Kidney epithelial cell (primary cell): ENCODE data around the gene ALKAL2. TPM values are rescaled to one million over a fixed set of nuclear protein-coding genes. Genes with fewer than 3 reads are reported as not detected.

Source experiments
- DNase-seq: peaks from one replicate; pipeline ENCODE4 v3.0.0-alpha.2; 2010; ENCODE audit warnings: low read depth
- H3K27me3 ChIP-seq: 2 replicates; pipeline ENCODE4 v1.6.0; 2011; ENCODE audit warnings: low read length; ENCODE audit not compliant: control insufficient read depth, insufficient read depth
- H3K36me3 ChIP-seq: 2 replicates; pipeline ENCODE4 v1.5.1; 2011; ENCODE audit warnings: low read length; ENCODE audit not compliant: control insufficient read depth, insufficient read depth
- H3K4me3 ChIP-seq: 2 replicates; pipeline ENCODE4 v1.5.1; 2011; ENCODE audit warnings: low read depth, mild to moderate bottlenecking, control low read depth, low read length
- CTCF ChIP-seq: IDR thresholded peaks from 2 replicates; pipeline ENCODE4 v1.5.1; 2011; ENCODE audit warnings: mild to moderate bottlenecking, moderate library complexity, low read length, control low read depth, inconsistent platforms; ENCODE audit not compliant: insufficient read depth, poor library complexity, severe bottlenecking
- total RNA-seq: library from RNA; depleted of rRNA; stranded (reverse); fragments of >200 nt; gene quantifications from 2 replicates; pipeline ENCODE4 v1.2.3, GENCODE V29; 2015

ALKAL2 gene
- total RNA-seq, 1 donor from 2014 or later: 2.5 TPM

- no peak for TF ChIP-seq CTCF
- Histone ChIP-seq H3K4me3 (peak within 1 kb of the TSS; percentile 83), H3K27me3 (no peaks in the 10 kb centered on the region), H3K36me3 (no peaks in the 10 kb centered on the region)
- peak; percentile 75 for DNase-seq
These were observed 23.1 kb downstream of the ALKAL2 start, which contains the start of gene ACP1 for GRCh38 chr2:264493-265468. TSS of gene ACP1 (plus strand) at chr2:264947. CDS start at chr2:264965, 18 bp downstream.

- Histone ChIP-seq H3K36me3 (no peaks in the 10 kb centered on the region), H3K4me3 (peak within 1 kb of the TSS; percentile 83), H3K27me3 (no peaks in the 10 kb centered on the region)
- no peak for TF ChIP-seq CTCF
- DNase-seq: no peak
These were observed 24.0 kb downstream of the ALKAL2 start, which contains the start of gene SH3YL1 for GRCh38 chr2:263774-264492. TSS of gene SH3YL1 (minus strand) at chr2:264032. CDS start at chr2:263984, 48 bp downstream.

- H3K4me3 ChIP-seq: peak overlapping the region; percentile 83
- DNase-seq: no peak
- no peak for TF ChIP-seq CTCF
- H3K36me3 ChIP-seq: no peaks in the 10 kb centered on the region
- H3K27me3 ChIP-seq: no peaks in the 10 kb centered on the region
These were observed 24.7 kb downstream of the ALKAL2 start for GRCh38 chr2:263022-263738.

- no peaks in the 10 kb centered on the region for H3K36me3 ChIP-seq
- TF ChIP-seq CTCF: no peak
- no peak for DNase-seq
- no peak overlapping the region for H3K4me3 ChIP-seq
- no peaks in the 10 kb centered on the region for H3K27me3 ChIP-seq
These were observed 25.8 kb downstream of the ALKAL2 start for GRCh38 chr2:262117-262516.

- no peaks in the 10 kb centered on the region for H3K27me3 ChIP-seq
- no peak for TF ChIP-seq CTCF
- DNase-seq: no peak
These were observed 27.3 kb downstream of the ALKAL2 start for GRCh38 chr2:260507-261161.

More at GRCh38 chr2:260507-261161, 27.3 kb downstream of the ALKAL2 start:
- Histone ChIP-seq H3K36me3 (no peaks in the 10 kb centered on the region), H3K4me3 (no peak overlapping the region)
